Neural progenitor cell (in vitro differentiated cells): ENCODE data around the gene KRT72.

Source experiments
- CTCF ChIP-seq: fragments of 200-600 bp; sonication (generic); IDR thresholded peaks from 2 replicates; pipeline ENCODE4 v1.5.1; 2017; ENCODE audit warnings: antibody characterized with exemption, mild to moderate bottlenecking
- EZH2 ChIP-seq: fragments of 200-600 bp; sonication (generic); IDR thresholded peaks from 2 replicates; pipeline ENCODE4 v1.6.1; 2017; ENCODE audit warnings: antibody characterized with exemption, mild to moderate bottlenecking, moderate library complexity
- EZH2phosphoT487 ChIP-seq: fragments of 200-600 bp; sonication (generic); IDR thresholded peaks from 2 replicates; pipeline ENCODE4 v1.6.1; 2017; ENCODE audit warnings: antibody characterized with exemption

GRCh38 chr12:52557476-52557875 is 43.8 kb downstream of the KRT72 start:
- no peak for TF ChIP-seq CTCF
- TF ChIP-seq EZH2phosphoT487 = no peak
- TF ChIP-seq EZH2 = no peak
